Pulmonary artery endothelial cell (primary cell): ENCODE measurements around the gene NT5DC4. TPM values are rescaled to one million over a fixed set of nuclear protein-coding genes. Genes with fewer than 3 reads are reported as not detected.
A peak's percentile ranks its signal among the peaks of the same experiment; 100 is the strongest.

Experiments
- DNase-seq: peaks from one replicate; pipeline ENCODE4 v3.0.0-alpha.2; 2011; ENCODE audit warnings: low read depth, low spot score
- total RNA-seq: library from RNA; depleted of rRNA; stranded (reverse); fragments of >200 nt; gene quantifications from 2 replicates; pipeline ENCODE4 v1.2.3, GENCODE V29; 2014

The NT5DC4 gene
- total RNA-seq, 1 donor from 2014 or later: not detected

- DNase-seq: no peak
These were observed 31.8 kb downstream of the NT5DC4 start for GRCh38 chr2:112752667-112753066.

GRCh38 chr2:112754564-112754963 lies 33.7 kb downstream of the NT5DC4 start:
- no peak for DNase-seq

- DNase-seq: no peak
These were observed 34.6 kb downstream of the NT5DC4 start for GRCh38 chr2:112755444-112755843.

- DNase-seq: no peak
These were observed 35.4 kb downstream of the NT5DC4 start for GRCh38 chr2:112756207-112756606.

GRCh38 chr2:112757265-112757664 lies 36.4 kb downstream of the NT5DC4 start:
- DNase-seq: no peak

GRCh38 chr2:112758711-112759110 lies 37.9 kb downstream of the NT5DC4 start:
- no peak for DNase-seq

GRCh38 chr2:112760149-112760548 lies 39.3 kb downstream of the NT5DC4 start:
- no peak for DNase-seq

- no peak for DNase-seq
These were observed 41.5 kb downstream of the NT5DC4 start for GRCh38 chr2:112762276-112762675.

GRCh38 chr2:112764071-112765044 lies 43.5 kb downstream of the NT5DC4 start, which contains the start of gene CKAP2L:
Gene CKAP2L (minus strand): TSS chr2:112764609. CDS start chr2:112764598, 11 bp downstream.
- DNase-seq: peak; percentile 93

- no peak for DNase-seq
These were observed 44.4 kb downstream of the NT5DC4 start for GRCh38 chr2:112765251-112765650.

GRCh38 chr2:112767693-112768330 lies 47.0 kb downstream of the NT5DC4 start:
- DNase-seq: no peak

GRCh38 chr2:112768432-112768831 lies 47.6 kb downstream of the NT5DC4 start:
- no peak for DNase-seq

- no peak for DNase-seq
These were observed 51.5 kb downstream of the NT5DC4 start for GRCh38 chr2:112772322-112772721.

- no peak for DNase-seq
These were observed 52.2 kb downstream of the NT5DC4 start for GRCh38 chr2:112772911-112773475.

- no peak for DNase-seq
These were observed 52.7 kb downstream of the NT5DC4 start for GRCh38 chr2:112773556-112773955.

- no peak for DNase-seq
These were observed 53.9 kb downstream of the NT5DC4 start for GRCh38 chr2:112774536-112775285.

GRCh38 chr2:112776113-112776512 lies 55.3 kb downstream of the NT5DC4 start:
- no peak for DNase-seq

GRCh38 chr2:112777036-112777435 lies 56.2 kb downstream of the NT5DC4 start:
- no peak for DNase-seq

- DNase-seq: no peak
These were observed 58.8 kb downstream of the NT5DC4 start for GRCh38 chr2:112779598-112779997.

GRCh38 chr2:112782234-112782799 lies 61.5 kb downstream of the NT5DC4 start:
- no peak for DNase-seq

GRCh38 chr2:112783187-112783714 lies 62.4 kb downstream of the NT5DC4 start:
- peak; percentile 22 for DNase-seq
